ENCODE results near the gene NUPR1.

NUPR1 gene

DNA sequence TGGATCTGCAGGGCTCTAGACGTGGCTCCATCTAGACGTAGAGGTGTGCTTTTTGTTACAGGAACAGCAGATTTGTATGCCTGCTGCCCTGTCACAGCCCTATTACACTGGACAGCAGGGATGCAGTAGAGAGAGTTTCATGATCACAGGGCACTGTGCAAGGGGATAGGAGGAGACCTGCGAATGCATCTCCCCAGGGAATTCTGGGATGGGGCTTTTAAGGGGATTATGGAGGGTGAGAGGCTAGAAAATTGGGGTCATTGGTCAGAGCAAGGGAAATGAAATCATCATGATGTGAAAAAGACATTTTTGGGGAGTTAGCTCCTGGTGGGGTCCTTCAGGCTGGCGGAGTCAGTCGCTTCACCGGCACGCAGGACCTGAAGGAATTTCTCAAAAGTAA lies 3.9 kb upstream of the NUPR1 start:
- no peak for ATAC-seq
- TF ChIP-seq ZFP3 (CRISPR knock-in tag; IDR thresholded peaks at IDR 0.05) (no peak), ARNTL (CRISPR knock-in tag; IDR thresholded peaks at IDR 0.05; ENCODE audit: borderline replicate concordance, low read depth) (no peak), ZNF70 (CRISPR knock-in tag; IDR thresholded peaks at IDR 0.05) (no peak), BACH2 (CRISPR knock-in tag; IDR thresholded peaks at IDR 0.05; ENCODE audit: borderline replicate concordance) (no peak), CREB5 (CRISPR knock-in tag; IDR thresholded peaks at IDR 0.05; ENCODE audit: low read depth) (no peak), CSRNP3 (CRISPR knock-in tag; IDR thresholded peaks at IDR 0.05) (no peak), TOX (CRISPR knock-in tag; IDR thresholded peaks at IDR 0.05; ENCODE audit: borderline replicate concordance) (no peak)
- TF ChIP-seq, protein P1, sequence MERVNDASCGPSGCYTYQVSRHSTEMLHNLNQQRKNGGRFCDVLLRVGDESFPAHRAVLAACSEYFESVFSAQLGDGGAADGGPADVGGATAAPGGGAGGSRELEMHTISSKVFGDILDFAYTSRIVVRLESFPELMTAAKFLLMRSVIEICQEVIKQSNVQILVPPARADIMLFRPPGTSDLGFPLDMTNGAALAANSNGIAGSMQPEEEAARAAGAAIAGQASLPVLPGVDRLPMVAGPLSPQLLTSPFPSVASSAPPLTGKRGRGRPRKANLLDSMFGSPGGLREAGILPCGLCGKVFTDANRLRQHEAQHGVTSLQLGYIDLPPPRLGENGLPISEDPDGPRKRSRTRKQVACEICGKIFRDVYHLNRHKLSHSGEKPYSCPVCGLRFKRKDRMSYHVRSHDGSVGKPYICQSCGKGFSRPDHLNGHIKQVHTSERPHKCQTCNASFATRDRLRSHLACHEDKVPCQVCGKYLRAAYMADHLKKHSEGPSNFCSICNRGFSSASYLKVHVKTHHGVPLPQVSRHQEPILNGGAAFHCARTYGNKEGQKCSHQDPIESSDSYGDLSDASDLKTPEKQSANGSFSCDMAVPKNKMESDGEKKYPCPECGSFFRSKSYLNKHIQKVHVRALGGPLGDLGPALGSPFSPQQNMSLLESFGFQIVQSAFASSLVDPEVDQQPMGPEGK (CRISPR knock-in tag; IDR thresholded peaks at IDR 0.05; ENCODE audit: borderline replicate concordance), result no peak

DNA sequence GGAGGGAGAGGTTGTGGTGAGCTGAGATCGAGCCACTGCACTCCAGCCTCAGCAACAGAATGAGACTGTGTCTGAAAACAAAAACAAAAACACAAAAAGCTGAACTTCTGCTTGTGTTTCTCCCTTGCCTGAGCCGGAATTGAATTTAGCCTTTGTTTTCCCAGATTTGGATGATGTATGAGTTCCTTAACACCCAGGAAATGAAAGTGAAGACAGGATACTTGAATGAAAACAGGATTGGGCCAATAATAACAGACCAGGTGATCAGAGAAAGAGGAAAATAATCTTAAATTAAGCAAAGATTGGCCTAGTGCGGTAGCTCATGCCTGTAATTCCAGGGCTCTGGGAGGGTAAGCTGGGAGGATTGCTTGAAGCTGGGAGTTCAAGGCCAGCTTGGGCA lies 1.6 kb upstream of the NUPR1 start:
- no peak for ATAC-seq
- TF ChIP-seq ZNF70 (CRISPR knock-in tag; IDR thresholded peaks at IDR 0.05) (no peak), ZFP30 (CRISPR knock-in tag; IDR thresholded peaks at IDR 0.05) (no peak), ISL1 (CRISPR knock-in tag; IDR thresholded peaks at IDR 0.05) (no peak), ZC3H10 (CRISPR knock-in tag; IDR thresholded peaks at IDR 0.05) (no peak), RARB (CRISPR knock-in tag; IDR thresholded peaks at IDR 0.05) (no peak), SNAI2 (CRISPR knock-in tag; IDR thresholded peaks at IDR 0.05) (no peak), PPARA (CRISPR knock-in tag; IDR thresholded peaks at IDR 0.05; ENCODE audit: borderline replicate concordance) (no peak), BACH2 (CRISPR knock-in tag; IDR thresholded peaks at IDR 0.05; ENCODE audit: borderline replicate concordance) (no peak), CREB5 (CRISPR knock-in tag; IDR thresholded peaks at IDR 0.05; ENCODE audit: low read depth) (no peak), GLIS3 (CRISPR knock-in tag; IDR thresholded peaks at IDR 0.05) (no peak), CSDC2 (CRISPR knock-in tag; IDR thresholded peaks at IDR 0.05) (no peak), TCF4 (CRISPR knock-in tag; IDR thresholded peaks at IDR 0.05; ENCODE audit: borderline replicate concordance) (no peak), TOX (CRISPR knock-in tag; IDR thresholded peaks at IDR 0.05; ENCODE audit: borderline replicate concordance) (no peak), ZNF565 (CRISPR knock-in tag; conservative IDR thresholded peaks at IDR 0.05; ENCODE audit: low read depth) (no peak)

DNA sequence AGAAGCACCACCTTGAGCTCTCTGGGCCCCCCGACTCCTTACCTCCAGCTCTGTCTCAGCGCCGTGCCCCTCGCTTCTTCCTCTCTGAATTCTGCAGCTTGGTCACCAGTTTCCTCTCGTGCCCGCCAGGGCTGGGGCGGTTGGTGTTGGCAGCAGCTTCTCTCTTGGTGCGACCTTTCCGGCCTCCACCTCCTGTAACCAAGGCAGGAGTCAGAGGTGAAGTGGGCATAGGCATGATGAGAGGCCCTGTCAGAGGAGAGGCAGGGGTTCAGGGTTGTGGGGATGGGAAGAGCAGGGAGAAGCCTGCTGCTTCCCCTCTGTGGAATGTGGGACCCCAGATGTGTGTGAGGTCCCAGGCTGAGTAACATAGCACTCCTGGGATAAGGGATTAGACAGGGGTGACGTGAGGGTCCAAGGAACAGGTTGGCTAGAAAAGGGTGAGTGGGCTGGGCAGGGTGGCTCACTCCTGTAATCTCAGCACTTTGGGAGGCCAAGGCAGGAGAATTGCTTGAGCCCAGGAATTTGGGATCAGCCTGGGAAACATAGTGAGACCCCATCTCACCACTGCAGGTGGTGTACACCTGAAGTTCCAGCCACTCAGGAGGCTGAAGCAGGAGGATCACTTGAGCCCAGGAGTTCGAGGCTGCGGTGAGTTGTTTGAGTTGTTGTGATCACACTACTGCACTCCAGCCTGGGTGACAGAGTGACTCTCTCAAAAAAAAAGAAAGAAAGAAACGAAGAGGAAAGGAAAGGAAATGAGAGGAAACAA lies 626 bp downstream of the NUPR1 start:
- ATAC-seq, result no peak
- no peak for TF ChIP-seq ZFP3 (CRISPR knock-in tag; IDR thresholded peaks at IDR 0.05)
- TF ChIP-seq GLIS3 (CRISPR knock-in tag; IDR thresholded peaks at IDR 0.05), result no peak

- TF ChIP-seq ZC3H10 (CRISPR knock-in tag; IDR thresholded peaks at IDR 0.05), result no peak
- TF ChIP-seq RARB (CRISPR knock-in tag; IDR thresholded peaks at IDR 0.05), result no peak
- no peak for TF ChIP-seq CSRNP3 (CRISPR knock-in tag; IDR thresholded peaks at IDR 0.05)
- no peak for TF ChIP-seq CSDC2 (CRISPR knock-in tag; IDR thresholded peaks at IDR 0.05)
- no peak for ATAC-seq
Measured at GRCh38 chr16:28537076-28537475, 1.7 kb downstream of the NUPR1 start.

Measured in SK-N-SH treated with all-trans-retinoic acid at 6 μM for 48 hours (cell line).